Stimulated activated CD8-positive, alpha-beta memory T cell treated with anti-CD3 and anti-CD28 coated beads, Interleukin-15, amount 100 ng/mL, for 1 hour (primary cell): ENCODE data around the gene GRHL3.
A peak's percentile ranks its signal among the peaks of the same experiment; 100 is the strongest.

ENCODE experiments used
- DNase-seq: peaks from one replicate; pipeline ENCODE4 v3.0.0-alpha.2; 2020; ENCODE audit warnings: low read depth

The GRHL3 gene

DNA sequence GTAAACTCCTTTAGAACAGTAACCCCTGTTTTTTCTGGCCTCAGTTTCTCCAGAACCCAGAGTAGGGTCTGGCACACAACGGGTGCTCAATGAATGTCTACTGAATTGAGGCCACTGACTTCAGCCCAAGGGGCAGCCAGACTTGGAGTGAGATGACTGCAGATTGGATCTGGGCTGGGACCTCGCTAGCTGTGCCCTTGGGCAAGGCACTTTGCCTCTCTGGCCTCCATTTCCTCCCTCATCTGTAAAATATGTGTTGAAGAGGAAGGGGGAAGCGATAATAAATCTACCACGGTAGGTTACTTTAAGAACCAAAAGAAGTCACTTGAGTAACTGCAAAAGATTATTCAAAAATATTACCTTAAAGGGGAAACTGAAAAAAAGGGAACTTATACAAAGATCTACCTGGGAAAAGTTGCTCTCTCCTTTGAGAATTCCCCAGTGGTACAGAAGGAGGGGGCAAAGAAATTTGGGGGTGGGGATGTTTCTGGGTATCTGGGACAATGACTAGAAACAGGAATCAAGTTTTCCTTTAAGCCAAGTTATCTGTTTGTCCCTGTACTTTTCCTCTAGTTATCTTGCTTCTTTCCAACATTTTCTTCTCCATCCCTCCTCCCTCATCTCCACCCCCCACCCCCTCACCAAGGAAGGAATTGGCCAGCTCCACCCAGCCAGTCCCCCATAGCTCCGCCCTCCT, 394 bp upstream of the GRHL3 start:
- DNase-seq = no peak

- no peak for DNase-seq
These were observed 805 bp downstream of the GRHL3 start for GRCh38 chr1:24319962-24320361.

DNA sequence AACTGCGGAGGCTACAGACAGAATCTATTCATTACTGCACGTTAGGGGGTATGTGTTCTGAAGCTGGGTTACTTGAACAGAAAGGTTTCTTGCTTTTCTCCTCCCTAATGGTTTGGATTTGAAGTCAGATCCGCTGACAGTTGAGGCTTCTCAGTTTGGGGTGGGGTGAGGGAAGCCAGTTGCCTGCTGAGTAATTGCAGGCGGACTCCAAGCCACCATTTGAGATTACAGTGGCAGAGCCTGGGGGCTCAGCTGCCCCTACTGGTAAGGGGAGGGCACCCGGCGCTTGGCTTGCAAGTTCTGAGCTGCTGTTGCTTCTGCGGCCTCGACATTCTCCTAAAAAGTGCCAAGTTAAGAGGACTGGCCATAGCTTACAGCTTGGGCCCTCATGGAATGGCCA, 2.0 kb downstream of the GRHL3 start:
- DNase-seq = no peak

GRCh38 chr1:24321697-24322469, 2.7 kb downstream of the GRHL3 start:
- DNase-seq = peak; percentile 15

- DNase-seq = no peak
These were observed 3.5 kb downstream of the GRHL3 start for GRCh38 chr1:24322470-24323177.

GRCh38 chr1:24323281-24323680, 4.1 kb downstream of the GRHL3 start:
- no peak for DNase-seq

DNA sequence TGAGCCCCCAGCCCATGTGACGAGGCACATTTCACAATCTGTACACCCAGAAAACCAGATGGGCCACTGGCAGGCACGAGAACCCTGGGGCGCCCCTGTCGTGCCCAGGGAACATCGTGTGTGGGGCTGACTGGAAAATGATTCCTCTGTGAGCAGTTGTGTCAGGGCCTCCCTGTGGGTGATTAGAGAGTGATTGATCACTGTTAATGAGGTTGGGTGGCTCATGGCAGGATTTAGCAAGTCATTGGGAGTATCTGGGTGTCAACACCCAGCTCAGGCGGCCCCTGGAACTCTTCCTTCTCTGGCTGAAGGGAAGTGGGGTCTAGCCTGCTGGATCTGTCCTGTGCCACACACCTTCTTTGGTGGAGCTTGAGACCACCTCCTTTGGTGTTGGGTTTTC, 5.7 kb downstream of the GRHL3 start:
- DNase-seq = no peak

- DNase-seq = no peak
These were observed 6.7 kb downstream of the GRHL3 start for GRCh38 chr1:24325587-24326449.

DNA sequence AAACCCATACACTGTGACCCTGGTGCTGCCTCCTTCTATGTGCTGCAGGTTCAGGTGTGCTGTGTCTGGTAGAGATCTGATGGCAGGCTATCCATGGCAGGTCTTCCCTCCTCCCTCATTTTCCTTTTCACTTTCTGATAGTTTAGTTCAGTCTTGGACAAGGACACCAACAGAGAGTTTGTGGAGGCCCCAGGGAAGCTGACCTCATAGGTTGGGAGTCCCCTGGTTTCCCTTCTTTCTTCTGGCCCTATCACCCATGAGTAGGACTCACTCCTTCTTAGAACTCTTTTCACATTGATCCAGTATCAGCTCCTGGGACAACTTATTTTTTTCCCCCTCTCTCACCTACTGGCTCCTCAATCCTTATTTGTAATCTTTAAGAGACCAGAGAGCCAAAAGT, 8.3 kb downstream of the GRHL3 start:
- DNase-seq = no peak

DNA sequence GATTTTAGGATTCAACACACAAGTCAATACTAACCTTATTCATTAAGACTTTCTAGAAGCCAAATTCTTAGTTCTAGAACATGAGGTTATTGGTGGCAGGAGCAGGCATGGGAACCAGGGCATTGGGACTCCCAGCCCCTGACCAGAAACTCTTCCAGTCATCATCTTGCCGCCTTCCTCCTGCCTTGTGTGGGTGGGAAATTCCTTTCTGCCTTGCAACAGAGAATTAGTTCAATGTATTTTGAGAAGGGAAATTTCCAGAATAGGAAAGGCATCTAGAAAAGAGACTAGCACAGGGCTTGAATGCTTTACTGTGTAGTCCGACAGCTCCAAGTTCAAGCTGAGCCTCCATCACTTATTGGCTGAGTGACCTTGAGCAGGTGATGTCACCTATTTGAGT, 8.7 kb downstream of the GRHL3 start:
- DNase-seq = no peak

GRCh38 chr1:24329331-24329730, 10.2 kb downstream of the GRHL3 start:
- DNase-seq = no peak

GRCh38 chr1:24329797-24330543, 10.8 kb downstream of the GRHL3 start:
- DNase-seq = no peak

- no peak for DNase-seq
These were observed 13.0 kb downstream of the GRHL3 start for GRCh38 chr1:24331961-24332673.

DNA sequence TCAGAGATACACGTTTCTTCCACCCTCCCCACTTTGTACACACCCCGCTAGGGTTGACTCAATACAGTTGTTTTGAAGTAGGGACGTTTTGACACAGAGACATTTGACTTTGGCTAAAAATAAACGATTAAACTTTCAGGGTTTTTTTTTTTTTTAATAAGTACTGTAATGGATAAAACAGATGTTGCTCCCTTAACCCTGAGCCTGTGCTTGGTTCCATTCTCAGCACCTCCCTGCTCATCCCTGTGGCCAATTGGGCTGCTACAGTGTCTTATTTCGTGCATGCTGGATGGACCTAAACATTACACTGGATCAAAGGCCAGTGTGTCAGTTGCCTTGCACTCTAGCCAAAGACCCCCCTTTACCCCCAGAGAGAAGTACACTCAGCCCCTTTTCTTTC, 16.9 kb downstream of the GRHL3 start:
- DNase-seq = no peak

- DNase-seq = no peak
These were observed 18.3 kb downstream of the GRHL3 start for GRCh38 chr1:24337455-24337854.

DNA sequence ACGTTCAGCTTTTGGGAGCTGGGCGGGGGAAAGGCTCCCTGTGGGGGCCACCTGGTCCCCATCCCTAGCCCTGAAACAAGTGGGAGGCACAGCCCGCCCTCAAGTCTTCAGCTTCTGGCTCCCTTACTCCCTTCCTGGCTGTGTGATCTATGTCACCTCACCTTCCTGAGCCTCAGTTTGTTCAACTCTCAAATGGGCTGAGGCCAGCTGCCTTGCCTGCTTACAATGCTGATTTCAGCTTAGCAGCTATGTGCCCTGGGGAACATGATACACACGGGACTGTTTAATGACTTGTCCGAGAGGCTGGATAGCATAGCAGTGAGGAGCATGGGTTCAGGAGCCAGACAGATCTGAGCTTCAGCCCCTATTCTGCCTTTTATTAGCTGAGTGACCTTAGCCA, 19.3 kb downstream of the GRHL3 start:
- DNase-seq = no peak

GRCh38 chr1:24339996-24340395, 20.8 kb downstream of the GRHL3 start:
- DNase-seq = no peak

DNA sequence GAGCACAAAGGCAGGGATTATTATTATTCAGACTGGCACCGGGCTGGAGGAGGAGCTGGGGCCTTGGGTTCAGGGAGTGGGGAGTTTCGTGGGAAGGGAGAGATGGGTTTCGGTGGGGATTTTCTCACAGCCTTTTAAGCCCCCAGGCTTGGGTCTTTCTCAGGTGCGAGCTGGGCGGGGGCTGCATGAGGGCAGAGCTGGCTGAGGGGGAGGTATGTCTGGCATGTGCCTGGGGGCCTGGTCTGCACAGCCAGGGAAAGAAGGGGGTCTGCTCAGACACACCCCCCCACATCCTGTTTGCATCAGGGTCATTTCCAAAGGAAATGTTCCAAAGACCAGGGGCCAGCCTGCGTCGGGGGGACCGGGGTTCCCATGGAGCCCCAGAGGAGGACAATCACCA, 21.6 kb downstream of the GRHL3 start:
- DNase-seq = no peak

GRCh38 chr1:24341260-24341659, 22.1 kb downstream of the GRHL3 start:
- DNase-seq = no peak

- no peak for DNase-seq
These were observed 24.4 kb downstream of the GRHL3 start for GRCh38 chr1:24343412-24344089.
